22Rv1 (cell line): ENCODE measurements around the gene JUND.

Source experiments
- ZFX ChIP-seq: fragments of 450-650 bp; IDR thresholded peaks from 2 replicates; pipeline ENCODE4 v1.6.1; 2017; ENCODE audit warnings: antibody characterized with exemption, borderline replicate concordance
- TF ChIP-seq, protein P1 (sequence below): fragments of 450-650 bp; IDR thresholded peaks from 2 replicates; pipeline ENCODE4 v1.5.1; 2017; ENCODE audit warnings: mild to moderate bottlenecking

DNA sequence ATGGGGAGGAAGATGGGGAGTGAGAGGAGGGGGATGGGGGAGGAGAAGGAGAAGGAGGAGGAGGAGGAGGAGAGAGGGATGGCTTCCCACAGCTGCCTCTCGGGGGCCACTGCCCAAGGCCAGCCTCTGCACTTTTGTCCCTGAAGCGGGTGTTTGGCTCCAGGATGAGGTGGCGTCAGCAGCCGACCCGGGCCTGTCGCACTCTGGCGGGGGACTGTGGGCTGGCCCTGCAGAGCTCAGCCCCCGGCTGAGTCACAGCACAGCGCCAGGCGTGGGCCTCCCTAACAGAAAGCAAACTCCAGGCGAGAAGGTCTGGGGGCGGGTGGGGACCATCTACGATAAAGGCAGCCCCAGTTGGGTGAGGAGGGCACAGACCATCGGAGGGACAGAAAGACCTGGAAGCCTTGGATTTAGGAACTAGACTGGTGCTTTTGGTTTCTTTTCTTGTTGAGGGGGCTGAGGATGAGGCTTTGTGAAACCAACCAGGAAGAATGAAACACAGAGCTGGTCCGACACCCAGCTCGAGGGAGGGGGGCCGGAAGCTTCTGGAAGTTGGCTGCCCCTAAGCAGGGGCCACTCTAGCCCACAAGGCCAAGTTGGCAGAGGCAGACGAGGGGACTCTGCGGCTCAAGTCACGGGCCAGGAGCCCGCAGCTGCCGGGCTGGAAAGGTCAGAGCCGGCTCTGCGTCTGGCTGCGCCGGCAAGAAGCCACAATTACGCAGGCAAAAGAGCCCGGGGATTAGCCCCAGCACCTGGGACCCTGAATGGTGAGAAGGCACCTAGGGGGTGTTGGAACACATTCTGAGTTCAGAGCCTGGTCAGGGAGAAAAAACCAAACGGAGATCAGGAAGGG lies 23.3 kb upstream of the JUND start:
- TF ChIP-seq, protein P1, sequence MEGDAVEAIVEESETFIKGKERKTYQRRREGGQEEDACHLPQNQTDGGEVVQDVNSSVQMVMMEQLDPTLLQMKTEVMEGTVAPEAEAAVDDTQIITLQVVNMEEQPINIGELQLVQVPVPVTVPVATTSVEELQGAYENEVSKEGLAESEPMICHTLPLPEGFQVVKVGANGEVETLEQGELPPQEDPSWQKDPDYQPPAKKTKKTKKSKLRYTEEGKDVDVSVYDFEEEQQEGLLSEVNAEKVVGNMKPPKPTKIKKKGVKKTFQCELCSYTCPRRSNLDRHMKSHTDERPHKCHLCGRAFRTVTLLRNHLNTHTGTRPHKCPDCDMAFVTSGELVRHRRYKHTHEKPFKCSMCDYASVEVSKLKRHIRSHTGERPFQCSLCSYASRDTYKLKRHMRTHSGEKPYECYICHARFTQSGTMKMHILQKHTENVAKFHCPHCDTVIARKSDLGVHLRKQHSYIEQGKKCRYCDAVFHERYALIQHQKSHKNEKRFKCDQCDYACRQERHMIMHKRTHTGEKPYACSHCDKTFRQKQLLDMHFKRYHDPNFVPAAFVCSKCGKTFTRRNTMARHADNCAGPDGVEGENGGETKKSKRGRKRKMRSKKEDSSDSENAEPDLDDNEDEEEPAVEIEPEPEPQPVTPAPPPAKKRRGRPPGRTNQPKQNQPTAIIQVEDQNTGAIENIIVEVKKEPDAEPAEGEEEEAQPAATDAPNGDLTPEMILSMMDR, result no peak
- no peak for TF ChIP-seq ZFX
